MM.1S (cell line): ENCODE data around the gene FANCE.

Source experiments
- DNase-seq: peaks from one replicate; pipeline ENCODE4 v3.0.0-alpha.2; 2015
- H2AFZ ChIP-seq: fragments of 300-600 bp; sonication (generic); 2 replicates; pipeline ENCODE4 v1.6.0; 2016; ENCODE audit warnings: antibody characterized with exemption, low read length
- H3F3A ChIP-seq: fragments of 300-600 bp; sonication (generic); 2 replicates; pipeline ENCODE4 v1.6.1; 2016; ENCODE audit warnings: mild to moderate bottlenecking, antibody characterized with exemption, low read length, moderate library complexity, mixed read lengths; ENCODE audit not compliant: insufficient read depth
- H3K27ac ChIP-seq: fragments of 300-600 bp; sonication (generic); 2 replicates; pipeline ENCODE4 v1.5.1; 2016; ENCODE audit warnings: mild to moderate bottlenecking, low read length
- H3K27me3 ChIP-seq: fragments of 300-600 bp; sonication (generic); replicated peaks from 2 replicates; pipeline ENCODE4 v1.6.0; 2016; ENCODE audit warnings: low read length; ENCODE audit not compliant: insufficient read depth
- H3K36me3 ChIP-seq: fragments of 300-600 bp; sonication (generic); replicated peaks from 2 replicates; pipeline ENCODE4 v1.6.1; 2016; ENCODE audit warnings: mild to moderate bottlenecking, low read length, mixed read lengths; ENCODE audit not compliant: insufficient read depth
- H3K4me1 ChIP-seq: fragments of 300-600 bp; sonication (generic); 2 replicates; pipeline ENCODE4 v1.6.1; 2016; ENCODE audit warnings: low read length, mixed read lengths
- H3K4me2 ChIP-seq: fragments of 300-600 bp; sonication (generic); 2 replicates; pipeline ENCODE4 v1.6.0; 2016; ENCODE audit warnings: low read depth, low read length
- H3K4me3 ChIP-seq: fragments of 300-600 bp; sonication (generic); 2 replicates; pipeline ENCODE4 v1.5.1; 2016; ENCODE audit warnings: low read length, mixed read lengths
- H3K79me2 ChIP-seq: fragments of 300-600 bp; sonication (generic); 2 replicates; pipeline ENCODE4 v1.6.1; 2016; ENCODE audit warnings: mixed run types, low read length, mixed read lengths
- H3K9ac ChIP-seq: fragments of 300-600 bp; sonication (generic); 2 replicates; pipeline ENCODE4 v1.6.1; 2016; ENCODE audit warnings: low read length, mixed read lengths
- H3K9me2 ChIP-seq: fragments of 300-600 bp; sonication (generic); replicated peaks from 2 replicates; pipeline ENCODE4 v1.6.1; 2016; ENCODE audit warnings: mild to moderate bottlenecking, low read length, mixed read lengths; ENCODE audit not compliant: insufficient read depth
- H3K9me3 ChIP-seq: fragments of 300-600 bp; sonication (generic); replicated peaks from 2 replicates; pipeline ENCODE4 v1.6.1; 2016; ENCODE audit warnings: mild to moderate bottlenecking, low read length, mixed read lengths; ENCODE audit not compliant: insufficient read depth
- H4K20me1 ChIP-seq: fragments of 300-600 bp; sonication (generic); 2 replicates; pipeline ENCODE4 v1.6.1; 2016; ENCODE audit warnings: mild to moderate bottlenecking, low read length, moderate library complexity, mixed read lengths; ENCODE audit not compliant: insufficient read depth
- EZH2 ChIP-seq: fragments of 300-600 bp; sonication (generic); optimal IDR thresholded peaks from 2 replicates; pipeline ENCODE3; 2017; ENCODE audit warnings: low read depth, mild to moderate bottlenecking, antibody characterized with exemption, low read length, mixed read lengths
- EZH2phosphoT487 ChIP-seq: fragments of 300-600 bp; sonication (generic); IDR thresholded peaks from 2 replicates; pipeline ENCODE4 v1.6.1; 2018; ENCODE audit warnings: antibody characterized with exemption, low read length
- TF ChIP-seq, protein P1 (sequence below): fragments of 300-600 bp; sonication (generic); IDR thresholded peaks from 2 replicates; pipeline ENCODE4 v1.5.1; 2016; ENCODE audit warnings: antibody characterized with exemption, low read length, mixed read lengths

Gene FANCE

DNA sequence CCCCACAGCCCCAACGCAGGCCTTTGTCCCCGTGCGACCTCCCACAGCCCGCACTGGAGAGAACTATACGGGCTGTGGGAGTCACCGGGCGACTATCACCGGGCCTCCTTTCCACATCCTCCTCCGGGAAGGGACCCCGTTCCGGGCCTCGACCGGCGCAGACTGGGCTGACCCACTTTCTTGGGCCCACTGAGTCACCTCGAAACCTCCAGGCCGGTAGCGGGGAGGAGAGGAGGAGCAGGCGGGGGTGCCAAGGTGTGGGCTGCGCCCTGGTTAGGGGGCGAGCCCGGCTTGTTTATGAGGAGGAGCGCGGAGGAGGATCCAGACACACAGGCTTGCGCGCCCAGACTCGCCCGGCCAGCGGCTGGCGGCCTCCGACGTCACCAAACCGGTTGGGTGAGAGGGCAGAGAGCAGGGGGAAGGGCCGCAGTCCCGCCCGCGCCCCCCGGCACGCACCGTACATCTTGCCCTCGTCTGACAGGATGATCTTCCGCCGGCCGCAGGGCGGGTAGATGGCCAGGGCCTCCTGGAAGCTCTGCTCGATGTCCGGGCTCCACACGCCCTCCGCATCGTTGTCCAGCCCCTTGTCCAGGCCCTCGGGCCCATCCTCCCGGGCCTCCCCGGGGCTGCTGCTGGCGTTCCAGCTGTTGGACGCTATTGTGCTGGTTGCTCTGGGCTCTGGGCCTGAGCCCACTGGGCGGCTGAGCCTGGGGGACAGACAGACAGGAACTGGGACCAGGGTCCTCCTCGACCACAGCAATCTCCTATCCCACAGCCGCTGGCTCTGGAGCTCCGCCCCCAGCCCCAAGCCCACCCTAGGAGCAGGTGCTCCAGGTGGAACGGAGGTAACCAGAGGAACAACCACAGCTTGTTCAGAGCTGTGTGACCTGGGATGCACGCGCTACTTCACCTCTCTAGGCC lies 34.1 kb downstream of the FANCE start:
- H3K9ac ChIP-seq: no peak overlapping the region
- H3K4me3 ChIP-seq: no peak overlapping the region
- no peak for DNase-seq
- H2AFZ ChIP-seq: no peak overlapping the region
- H3K27ac ChIP-seq: no peak overlapping the region
- no peaks in the 10 kb centered on the region for H3K4me1 ChIP-seq
- no peaks in the 10 kb centered on the region for H3K9me3 ChIP-seq
- H3K4me2 ChIP-seq: no peak overlapping the region
- TF ChIP-seq, protein P1, sequence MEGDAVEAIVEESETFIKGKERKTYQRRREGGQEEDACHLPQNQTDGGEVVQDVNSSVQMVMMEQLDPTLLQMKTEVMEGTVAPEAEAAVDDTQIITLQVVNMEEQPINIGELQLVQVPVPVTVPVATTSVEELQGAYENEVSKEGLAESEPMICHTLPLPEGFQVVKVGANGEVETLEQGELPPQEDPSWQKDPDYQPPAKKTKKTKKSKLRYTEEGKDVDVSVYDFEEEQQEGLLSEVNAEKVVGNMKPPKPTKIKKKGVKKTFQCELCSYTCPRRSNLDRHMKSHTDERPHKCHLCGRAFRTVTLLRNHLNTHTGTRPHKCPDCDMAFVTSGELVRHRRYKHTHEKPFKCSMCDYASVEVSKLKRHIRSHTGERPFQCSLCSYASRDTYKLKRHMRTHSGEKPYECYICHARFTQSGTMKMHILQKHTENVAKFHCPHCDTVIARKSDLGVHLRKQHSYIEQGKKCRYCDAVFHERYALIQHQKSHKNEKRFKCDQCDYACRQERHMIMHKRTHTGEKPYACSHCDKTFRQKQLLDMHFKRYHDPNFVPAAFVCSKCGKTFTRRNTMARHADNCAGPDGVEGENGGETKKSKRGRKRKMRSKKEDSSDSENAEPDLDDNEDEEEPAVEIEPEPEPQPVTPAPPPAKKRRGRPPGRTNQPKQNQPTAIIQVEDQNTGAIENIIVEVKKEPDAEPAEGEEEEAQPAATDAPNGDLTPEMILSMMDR: no peak
- TF ChIP-seq EZH2phosphoT487 (no peak), EZH2 (no peak)
- no peaks in the 10 kb centered on the region for H3K79me2 ChIP-seq
- no peaks in the 10 kb centered on the region for H3K36me3 ChIP-seq
- no peaks in the 10 kb centered on the region for H3K9me2 ChIP-seq
- H3K27me3 ChIP-seq: no peaks in the 10 kb centered on the region; the same call in 1 of the 2 replicates
- no peaks in the 10 kb centered on the region for H4K20me1 ChIP-seq
- no peaks in the 10 kb centered on the region for H3F3A ChIP-seq

DNA sequence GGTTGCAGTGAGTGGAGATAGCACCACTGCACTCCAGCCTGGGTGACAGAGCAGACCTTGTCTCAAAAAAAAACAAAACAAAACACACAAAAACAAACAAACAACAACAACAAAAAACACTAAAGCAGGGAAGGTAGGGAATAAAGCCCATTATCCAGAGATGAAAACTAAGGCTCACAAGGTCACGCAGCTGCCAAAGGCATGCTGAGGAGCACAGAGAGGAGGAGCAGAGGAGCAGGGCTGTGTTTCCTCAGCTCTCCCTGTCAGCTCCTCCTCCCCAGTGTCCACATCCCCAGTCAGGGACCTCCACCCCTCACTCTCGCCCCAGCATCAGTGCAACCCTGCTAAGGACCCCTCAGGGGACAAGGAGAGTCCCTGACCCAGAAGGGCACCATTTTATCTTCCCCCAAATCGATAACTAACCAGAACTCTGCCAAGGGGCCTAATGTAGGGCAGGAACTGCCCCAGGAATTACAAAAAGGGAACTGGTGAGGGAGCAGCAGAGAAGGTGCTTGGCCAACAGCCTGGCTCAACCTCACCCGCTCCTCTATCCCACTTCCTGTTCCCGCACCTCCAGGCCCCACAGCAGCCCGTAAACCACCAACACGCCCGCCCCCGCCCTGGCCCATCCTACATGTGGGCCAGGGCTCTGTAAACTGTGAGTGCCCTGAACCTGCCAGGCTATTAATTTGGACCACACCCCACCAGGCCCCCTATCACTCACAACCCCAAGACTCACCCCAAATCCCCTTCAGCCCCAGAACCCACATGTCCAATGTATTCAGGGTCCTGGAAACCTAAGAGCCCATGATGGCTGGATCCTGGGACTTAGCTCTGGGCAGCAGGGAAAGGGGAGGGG lies 35.7 kb downstream of the FANCE start:
- H3K79me2 ChIP-seq: no peaks in the 10 kb centered on the region
- H3K9ac ChIP-seq: no peak overlapping the region
- TF ChIP-seq EZH2: no peak
- no peak for TF ChIP-seq EZH2phosphoT487
- TF ChIP-seq, protein P1: no peak
- no peak overlapping the region for H3K27ac ChIP-seq
- no peaks in the 10 kb centered on the region for H3F3A ChIP-seq
- no peaks in the 10 kb centered on the region for H3K9me2 ChIP-seq
- no peaks in the 10 kb centered on the region for H3K36me3 ChIP-seq
- H2AFZ ChIP-seq: no peak overlapping the region
- H3K4me3 ChIP-seq: no peak overlapping the region
- no peaks in the 10 kb centered on the region for H3K4me1 ChIP-seq
- H3K27me3 ChIP-seq: no peaks in the 10 kb centered on the region; the same call in none of the 2 replicates
- no peaks in the 10 kb centered on the region for H3K9me3 ChIP-seq
- H4K20me1 ChIP-seq: no peaks in the 10 kb centered on the region
- no peak for DNase-seq
- no peak overlapping the region for H3K4me2 ChIP-seq

DNA sequence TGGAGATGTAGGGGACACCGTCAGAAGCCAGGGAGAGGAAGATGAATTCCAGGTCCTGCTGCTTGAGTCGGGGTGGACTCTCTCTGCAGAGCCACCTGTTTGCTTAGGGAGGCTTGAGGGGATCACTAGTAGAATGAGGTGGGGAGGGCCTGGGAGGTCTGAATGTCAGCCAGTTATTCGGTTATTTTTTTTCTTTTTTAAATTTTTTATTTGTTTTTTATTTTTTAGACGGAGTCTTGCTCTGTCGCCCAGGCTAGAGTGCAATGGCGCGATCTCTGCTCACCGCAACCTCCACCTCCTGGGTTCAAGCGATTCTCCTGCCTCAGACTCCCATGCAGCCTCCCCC lies 36.4 kb downstream of the FANCE start:
- H4K20me1 ChIP-seq: no peaks in the 10 kb centered on the region
- no peak for DNase-seq
- H3K9ac ChIP-seq: no peak overlapping the region
- H3K27me3 ChIP-seq: no peaks in the 10 kb centered on the region; the same call in none of the 2 replicates
- H3K27ac ChIP-seq: no peak overlapping the region
- no peaks in the 10 kb centered on the region for H3F3A ChIP-seq
- TF ChIP-seq EZH2phosphoT487: no peak
- TF ChIP-seq, protein P1: no peak
- no peak for TF ChIP-seq EZH2
- H3K4me1 ChIP-seq: no peaks in the 10 kb centered on the region
- H3K9me2 ChIP-seq: no peaks in the 10 kb centered on the region
- no peaks in the 10 kb centered on the region for H3K79me2 ChIP-seq
- H3K4me3 ChIP-seq: no peak overlapping the region
- H2AFZ ChIP-seq: no peak overlapping the region
- H3K4me2 ChIP-seq: no peak overlapping the region
- no peaks in the 10 kb centered on the region for H3K9me3 ChIP-seq
- no peaks in the 10 kb centered on the region for H3K36me3 ChIP-seq
